Choroid plexus epithelial cell (primary cell): ENCODE measurements around the gene DNAJC8.
A peak's percentile ranks its signal among the peaks of the same experiment; 100 is the strongest.

ENCODE experiments used
- DNase-seq: peaks from one replicate; pipeline ENCODE4 v3.0.0-alpha.2; 2010; ENCODE audit warnings: low read depth
- H3K4me3 ChIP-seq: 2 replicates; pipeline ENCODE4 v1.5.1; 2011; ENCODE audit warnings: low read depth, mild to moderate bottlenecking, control low read depth, low read length, moderate library complexity
- CTCF ChIP-seq: conservative IDR thresholded peaks from 2 replicates; pipeline ENCODE4 v1.5.1; 2011; ENCODE audit warnings: low read depth, mild to moderate bottlenecking, control low read depth, inconsistent platforms, low read length, moderate library complexity

Gene DNAJC8

GRCh38 chr1:28256197-28256827 is 23.5 kb upstream of the DNAJC8 start:
- TF ChIP-seq CTCF, result no peak
- H3K4me3 ChIP-seq, result no peak overlapping the region
- DNase-seq, result no peak

- H3K4me3 ChIP-seq, result no peak overlapping the region
- no peak for DNase-seq
- TF ChIP-seq CTCF, result no peak
These were observed 17.1 kb upstream of the DNAJC8 start for GRCh38 chr1:28249866-28250295.

GRCh38 chr1:28249013-28249865 is 16.4 kb upstream of the DNAJC8 start:
- no peak for TF ChIP-seq CTCF
- DNase-seq, result peak; percentile 78
- H3K4me3 ChIP-seq, result no peak overlapping the region

GRCh38 chr1:28248273-28249012 is 15.6 kb upstream of the DNAJC8 start:
- TF ChIP-seq CTCF, result peak; percentile 95
- H3K4me3 ChIP-seq, result peak overlapping the region; percentile 1
- peak; percentile 86 for DNase-seq

GRCh38 chr1:28247612-28248272 is 14.9 kb upstream of the DNAJC8 start:
- no peak for TF ChIP-seq CTCF
- H3K4me3 ChIP-seq, result peak overlapping the region; percentile 27
- DNase-seq, result no peak

- H3K4me3 ChIP-seq, result peak overlapping the region; percentile 57
- no peak for TF ChIP-seq CTCF
- peak; percentile 57 for DNase-seq
These were observed 13.6 kb upstream of the DNAJC8 start for GRCh38 chr1:28246427-28246832.
